EH (cell line): Measurements from ENCODE around the gene PLEK.
"Not testable (repeated sequence)": the region's sequence is repeated elsewhere in the genome, so short reads cannot be mapped to it uniquely, and the experiment has no call there.

Source experiments
- DNase-seq: peaks from one replicate; pipeline ENCODE4 v3.0.0-alpha.2; 2015; ENCODE audit warnings: low read depth

The PLEK gene

DNA sequence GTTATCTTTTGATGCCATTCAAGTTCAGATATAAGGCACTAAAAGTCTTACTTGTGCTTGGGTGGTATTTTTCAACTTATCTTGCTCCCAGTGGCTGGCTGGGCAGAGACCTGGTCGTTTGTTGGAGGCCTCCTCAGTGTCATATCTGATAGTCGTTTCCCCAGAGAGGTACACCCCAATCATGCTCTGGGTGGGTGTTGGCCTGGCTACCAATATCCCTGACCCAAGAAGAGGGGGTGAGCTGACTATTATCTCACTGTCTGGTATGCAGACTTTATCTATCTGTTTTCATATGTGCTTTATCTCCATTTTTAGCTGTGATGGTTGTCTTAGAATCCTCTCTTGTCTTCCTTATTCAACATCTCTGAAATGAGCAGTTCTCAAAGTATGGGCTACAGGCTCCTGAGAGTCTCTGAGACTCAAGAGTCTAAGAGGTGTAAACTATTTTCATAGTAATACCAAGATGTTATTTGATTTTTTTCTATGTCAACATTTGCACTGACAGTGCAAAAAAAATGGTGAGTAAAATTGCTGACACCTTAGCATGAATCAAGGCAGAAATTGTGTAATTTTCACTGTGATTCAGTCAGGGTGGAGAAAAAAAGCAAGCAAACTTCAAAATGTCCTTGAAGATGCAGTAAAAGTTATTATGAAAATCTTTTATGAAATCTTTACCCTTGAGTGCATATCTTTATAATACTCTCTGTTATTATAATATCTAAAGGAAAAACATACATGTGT is 12.3 kb upstream of the PLEK start:
- peak; percentile 15 for DNase-seq

DNA sequence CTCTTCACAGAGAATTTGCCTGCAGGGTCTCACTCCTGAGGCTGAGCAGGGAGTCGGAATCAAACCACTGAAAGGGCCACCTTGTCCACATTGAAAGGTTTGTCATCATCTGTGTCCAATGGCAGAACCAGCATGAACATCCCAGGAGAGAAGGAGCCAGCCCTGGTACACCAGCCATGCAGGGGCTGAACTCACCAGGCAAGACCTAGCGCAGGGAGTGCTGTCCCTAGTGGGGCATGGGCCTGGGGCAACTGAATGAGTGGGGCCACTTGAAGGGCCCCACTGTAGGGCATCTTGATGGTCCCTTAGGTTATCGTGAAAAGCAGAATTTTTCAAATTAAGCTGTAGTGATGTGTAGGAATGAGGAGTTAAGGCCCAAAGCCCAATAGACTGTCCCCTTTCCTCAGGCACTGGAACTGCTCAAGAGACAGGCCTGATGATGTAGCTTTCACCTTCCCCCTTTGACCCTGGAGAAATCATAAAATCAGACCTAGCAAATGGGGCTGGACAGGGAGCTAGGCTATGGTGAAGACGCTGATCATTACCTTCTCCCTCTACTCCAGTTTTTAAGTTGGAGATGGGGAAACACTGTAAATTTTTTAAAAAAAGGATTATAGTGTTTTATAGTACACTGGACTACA is 8.4 kb upstream of the PLEK start:
- DNase-seq = no peak

DNA sequence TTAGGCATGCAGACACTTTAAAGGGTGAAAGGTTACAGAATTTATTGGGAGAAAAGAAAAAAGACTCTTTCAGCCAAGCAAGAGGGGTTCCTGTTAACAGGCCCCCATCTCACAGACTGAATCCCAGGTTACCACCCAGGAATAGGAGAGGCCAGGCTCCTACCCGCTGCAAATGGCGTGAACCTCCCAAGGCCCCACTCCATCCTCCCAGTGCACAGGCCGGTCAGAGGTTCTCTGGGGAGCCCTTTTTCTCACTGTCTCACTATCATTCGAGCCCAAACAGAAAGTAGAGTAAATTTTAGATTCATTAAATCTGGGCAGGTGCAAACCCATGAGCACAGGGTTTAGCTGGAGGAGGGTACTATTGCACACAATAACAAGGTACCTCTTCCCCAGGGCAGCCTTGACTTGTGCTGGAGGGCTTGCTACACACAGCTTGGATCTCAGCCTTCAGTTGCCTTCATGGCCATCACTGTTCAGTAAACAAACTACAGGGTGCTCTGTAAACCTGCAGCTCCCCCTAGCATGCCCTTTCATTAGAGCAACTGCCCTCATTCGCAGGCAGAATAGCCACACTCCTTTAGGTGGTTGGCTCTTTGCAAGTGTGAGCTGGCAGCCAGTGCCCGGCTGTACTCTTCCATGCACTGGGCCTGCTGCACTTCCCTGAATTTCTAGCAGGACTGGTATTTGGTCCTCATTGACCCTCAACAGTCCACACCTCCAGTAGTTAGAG is 7.3 kb upstream of the PLEK start:
- DNase-seq = peak; percentile 74

DNA sequence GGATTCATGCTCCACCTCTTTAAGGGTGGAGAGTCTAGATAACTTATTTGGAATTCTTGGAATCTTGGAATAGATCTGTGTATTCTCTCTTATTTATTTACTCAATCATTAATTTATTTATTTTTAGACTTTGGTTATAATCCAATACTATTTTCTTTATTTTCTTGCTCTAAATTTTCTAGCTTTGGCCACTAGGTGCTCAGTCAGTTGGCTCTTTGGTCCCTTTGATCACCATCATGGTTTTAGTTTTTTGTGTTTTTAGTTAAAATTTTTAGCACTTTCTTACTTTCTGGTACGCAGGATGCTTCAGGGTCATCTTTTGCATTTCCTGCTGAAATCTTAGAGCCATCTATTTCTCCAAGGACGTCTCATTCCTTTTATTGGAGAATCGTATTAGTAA is 5.2 kb upstream of the PLEK start:
- DNase-seq = no peak

DNA sequence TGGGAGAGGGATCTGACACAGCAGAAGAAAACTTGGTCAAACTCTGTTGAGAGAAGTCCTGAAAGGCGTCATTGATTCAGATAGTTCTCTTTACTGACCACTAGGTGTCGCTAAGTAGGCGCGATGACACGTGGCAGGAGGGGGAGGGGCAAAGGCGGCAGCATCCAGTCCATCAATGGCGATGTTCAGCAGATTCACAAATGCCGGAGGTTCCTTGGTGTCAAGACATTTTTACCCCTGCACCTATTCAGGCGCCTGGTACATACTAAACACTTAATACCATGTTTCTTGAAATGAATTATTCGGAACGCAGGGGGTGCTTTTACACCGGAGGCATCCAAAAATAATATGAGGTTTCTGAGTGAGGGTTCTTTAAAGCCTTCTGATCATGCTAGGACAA is 3.0 kb upstream of the PLEK start:
- peak; percentile 58 for DNase-seq

DNA sequence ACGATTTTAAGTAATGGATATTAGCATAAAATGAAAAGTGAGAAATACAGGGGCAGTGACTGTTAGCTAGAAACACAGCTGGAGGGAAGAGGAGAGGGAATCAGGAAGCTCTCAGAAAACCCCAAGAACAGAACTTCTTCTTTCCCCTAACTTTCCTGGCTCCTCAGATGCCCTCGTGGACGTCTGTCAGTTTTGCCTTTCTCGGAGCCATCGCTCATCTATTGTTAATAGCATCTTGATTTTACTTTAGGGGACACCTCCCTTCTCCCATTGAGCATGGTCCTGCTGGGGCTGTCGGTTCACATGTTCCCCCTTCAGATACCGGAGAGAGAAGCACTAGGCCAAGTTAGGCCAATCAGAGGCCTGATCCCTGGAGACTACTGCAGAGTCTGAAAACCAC is 2.3 kb upstream of the PLEK start:
- no peak for DNase-seq

DNA sequence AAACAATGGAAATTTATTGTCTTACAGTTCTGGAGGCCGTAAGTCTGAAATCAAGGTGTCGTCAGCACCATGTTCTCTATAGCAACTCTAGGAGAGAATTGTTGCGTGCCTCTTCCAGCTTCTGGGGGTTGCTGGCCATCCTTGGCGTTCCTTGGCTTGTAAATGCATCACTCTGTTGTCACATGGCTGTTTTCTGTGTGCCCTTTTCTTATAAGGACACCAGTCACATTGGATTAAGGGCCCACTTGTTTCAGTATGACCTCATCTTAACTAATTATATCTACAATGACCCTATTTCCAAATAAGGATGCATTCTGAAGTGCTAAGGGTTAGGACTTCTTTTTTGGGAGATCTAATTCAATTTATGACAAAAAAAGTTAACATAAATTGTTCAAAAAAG is 1.4 kb upstream of the PLEK start:
- DNase-seq = no peak

DNA sequence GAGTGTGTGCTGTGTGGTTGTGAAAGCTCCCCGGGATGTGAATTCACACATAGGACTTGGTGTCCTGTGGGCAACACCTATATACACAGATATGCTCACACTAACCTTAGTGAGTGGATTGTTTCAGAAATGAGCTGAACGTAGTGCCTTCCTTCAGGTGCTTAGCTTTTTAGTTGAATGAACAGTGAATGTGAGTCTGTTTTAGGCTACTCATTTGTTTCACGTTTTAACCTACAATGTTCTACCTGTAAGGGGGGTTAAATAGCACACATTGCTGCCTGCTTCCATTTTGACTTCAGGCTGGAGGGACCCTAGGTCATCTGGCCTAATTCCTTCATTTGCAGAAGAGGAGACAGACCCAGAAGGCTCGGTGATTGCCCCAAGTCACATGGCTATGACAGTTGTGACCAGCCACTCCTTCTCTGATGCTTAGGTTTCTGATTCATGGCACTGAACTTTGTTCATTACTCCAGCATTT is 1.0 kb downstream of the PLEK start:
- no peak for DNase-seq

DNA sequence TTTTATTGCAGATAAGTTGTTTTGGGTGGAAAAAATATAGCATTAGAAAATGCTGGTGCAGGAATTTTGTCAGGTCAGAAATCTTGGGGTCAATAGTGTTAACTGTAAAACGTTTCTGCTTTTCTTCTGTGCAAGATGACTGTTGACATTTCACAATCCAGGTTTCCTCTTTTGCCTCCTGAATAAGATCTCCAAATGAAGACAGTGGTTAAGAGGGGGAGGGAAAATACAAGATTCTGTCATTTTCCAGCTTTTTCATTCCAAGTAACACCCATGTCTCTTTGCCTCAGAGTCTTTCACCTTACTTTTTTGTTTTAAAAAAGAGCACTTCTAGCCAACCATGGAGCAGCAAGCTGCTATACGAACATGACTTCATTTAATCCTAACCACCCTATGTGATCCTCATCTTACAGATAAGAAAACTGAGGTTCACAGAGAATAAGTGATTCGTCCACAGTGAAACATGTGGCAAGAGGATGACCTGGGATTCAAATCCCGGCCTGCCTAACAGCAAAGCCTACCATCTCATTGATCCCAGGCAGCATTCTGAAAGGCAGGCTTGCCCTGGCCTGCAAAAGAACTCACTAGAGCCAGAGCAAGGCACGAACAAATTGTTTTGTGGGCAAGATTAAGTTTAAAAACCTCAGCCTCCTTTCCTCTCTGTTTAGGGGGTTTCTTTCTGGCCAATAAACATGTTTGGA is 3.0 kb downstream of the PLEK start:
- no peak for DNase-seq

DNA sequence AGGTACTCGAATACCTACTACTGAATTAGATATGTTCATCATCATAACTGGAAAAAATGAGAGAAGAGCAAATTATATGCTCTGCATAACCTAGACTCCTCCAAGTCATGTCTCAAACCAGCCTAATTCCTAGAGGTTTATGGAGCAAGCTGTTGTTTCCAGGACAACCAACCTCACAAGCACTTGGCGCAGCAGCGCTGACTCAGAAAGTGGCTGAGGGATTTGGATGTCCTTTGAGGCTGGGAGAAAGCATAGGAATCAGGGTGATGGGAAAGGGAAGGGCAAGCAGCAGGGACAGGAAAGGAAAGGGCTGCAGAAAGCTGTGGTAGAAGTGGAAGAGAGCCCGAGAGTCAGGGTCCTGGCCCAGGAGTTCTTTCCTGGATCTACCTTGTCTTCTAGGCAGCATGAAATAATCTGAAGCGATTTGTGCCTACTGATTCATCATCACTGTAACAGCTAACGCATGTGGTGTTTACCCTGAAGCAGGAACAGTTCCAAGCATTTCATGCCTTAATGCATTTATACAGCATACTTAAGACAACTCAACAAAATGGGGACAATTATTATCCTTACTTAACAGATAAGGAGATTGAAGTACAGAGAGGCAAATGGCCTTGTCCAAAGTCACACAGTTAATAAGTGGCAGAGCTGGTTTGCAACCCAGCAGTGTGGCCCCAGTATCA is 3.7 kb downstream of the PLEK start:
- peak; percentile 84 for DNase-seq

DNA sequence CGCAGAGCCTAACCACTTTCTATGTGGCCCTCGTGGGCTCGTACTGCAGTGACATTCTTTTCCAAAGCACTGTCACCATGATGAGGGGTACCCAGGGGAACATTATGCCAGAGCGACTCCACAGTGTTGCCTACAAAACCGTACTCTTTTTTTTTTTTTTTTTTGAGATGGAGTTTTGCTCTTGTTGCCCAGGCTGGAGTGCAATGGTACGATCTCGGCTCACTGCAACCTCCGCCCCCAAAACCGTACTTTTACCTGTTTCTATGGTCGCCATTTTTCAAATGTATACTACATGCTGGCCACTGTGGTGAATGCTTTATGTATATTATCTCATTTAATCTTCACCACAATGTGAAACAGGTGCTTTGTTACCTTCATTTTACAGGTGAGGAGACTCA is 4.3 kb downstream of the PLEK start:
- DNase-seq = no peak

DNA sequence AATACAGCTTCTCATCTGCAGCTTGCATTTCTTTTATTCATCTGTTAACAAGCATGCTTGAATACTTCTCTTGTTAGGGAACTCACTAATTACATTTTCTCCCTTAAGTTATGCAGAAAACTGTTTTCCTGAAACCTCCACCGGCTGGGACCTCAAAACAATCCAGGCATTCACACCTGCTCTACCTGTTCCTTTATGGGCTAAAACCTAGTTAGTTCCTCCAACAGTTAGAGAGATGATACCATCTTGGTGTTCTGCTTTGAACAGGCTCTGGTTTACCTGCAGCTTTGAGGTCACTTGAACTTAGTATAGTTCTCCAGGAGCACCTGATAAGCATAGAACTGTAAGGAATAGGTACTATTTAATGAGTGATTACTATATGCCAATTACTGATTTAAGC is 6.1 kb downstream of the PLEK start:
- no peak for DNase-seq

DNA sequence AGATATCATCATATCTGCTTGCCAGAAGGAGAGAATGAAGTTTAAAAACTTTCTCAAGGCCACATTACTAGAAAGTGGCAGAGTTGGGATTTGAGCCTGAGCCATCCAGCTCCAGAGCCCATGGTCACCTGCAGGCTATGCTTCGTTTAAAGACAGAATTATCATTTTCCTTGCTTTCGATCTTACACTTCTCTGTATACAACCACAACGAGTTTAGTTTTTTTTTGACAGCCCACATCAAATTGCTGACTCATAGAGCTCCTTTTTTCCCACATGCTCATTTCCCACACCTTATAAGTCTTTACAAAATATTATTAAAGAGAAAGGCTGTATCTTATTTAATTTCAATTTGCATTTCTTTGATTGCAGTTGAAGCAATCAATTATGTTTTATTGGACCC is 6.5 kb downstream of the PLEK start:
- no peak for DNase-seq

DNA sequence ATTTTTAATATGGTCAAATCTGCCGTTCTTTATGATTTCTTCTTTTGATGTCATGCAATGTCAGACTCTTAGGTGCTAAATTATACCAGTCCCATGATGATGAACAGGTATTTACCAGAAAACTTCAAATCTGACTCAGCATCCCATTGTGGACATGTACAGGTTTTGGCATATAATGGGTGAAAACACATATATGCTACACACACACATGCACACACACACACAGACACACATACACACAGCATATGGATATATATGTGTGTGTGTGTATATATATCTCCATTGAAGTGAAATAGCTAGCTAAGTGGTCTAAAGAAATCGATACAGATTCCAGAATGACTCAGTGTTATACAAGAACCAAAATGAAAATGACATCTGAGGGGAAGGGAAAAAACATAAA is 7.4 kb downstream of the PLEK start:
- no peak for DNase-seq

DNA sequence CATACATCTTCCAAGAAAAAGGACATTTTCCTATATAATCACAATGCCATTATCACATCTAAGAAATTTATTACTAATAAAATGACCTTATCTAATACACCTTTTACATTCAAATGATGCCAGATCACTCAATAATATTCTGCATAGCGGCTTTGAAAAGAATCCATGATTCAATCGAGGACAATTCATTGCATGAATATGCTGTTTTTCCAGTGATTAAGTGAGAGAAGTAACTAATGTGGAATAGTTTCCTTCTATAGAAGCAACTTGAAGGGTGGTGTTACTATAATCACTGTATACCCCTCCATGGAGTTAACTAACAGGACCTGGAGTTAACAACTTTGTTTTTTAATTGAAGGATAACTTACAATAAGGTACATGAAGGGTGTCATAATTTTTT is 9.1 kb downstream of the PLEK start:
- no peak for DNase-seq

DNA sequence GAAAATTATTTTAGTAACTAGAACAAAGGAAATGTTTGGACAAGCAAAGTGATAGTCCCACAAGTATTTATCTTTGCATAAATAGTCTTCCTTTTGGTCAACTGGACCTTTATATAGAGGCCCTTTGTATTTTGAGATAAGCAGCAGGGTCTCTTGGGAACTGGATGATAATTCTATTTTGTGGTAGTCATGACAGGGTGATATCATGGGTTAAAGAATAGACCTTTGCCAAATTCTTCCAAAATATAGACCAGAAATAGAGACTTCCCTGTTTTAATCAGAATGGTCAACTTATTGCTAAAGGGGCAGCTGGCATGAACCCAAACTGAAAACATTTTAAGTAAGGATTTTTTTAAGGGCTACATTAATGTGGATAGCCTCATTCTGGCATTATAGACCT is 10.5 kb downstream of the PLEK start:
- DNase-seq = no peak

DNA sequence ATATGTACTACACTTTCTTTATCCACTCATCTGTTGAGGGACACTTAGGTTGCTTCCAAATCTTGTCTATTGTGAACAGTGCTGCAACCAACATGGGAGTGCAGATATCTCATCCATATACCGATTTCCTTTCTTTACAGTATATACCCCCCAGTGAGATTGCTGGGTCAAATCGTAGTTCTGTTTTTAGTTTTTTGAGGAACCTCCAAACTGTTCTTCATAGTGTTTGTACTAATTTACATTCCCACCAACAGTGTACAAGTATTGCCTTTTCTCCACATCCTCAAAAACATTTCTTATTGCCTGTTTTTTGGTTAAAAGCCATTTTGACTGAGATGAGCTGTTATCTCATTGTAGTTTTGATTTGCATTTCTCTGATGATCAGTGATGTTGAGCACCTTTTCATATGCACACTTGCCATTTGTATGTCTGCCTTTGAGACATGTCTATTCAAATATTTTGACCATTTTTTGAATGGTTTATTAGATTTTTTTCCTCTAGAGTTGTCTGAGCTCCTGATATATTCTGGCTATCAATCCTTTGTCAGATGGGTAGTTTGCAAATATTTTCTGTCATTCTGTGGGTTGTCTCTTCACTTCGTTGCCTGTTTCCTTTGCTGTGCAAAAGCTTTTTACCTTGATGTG is 12.2 kb downstream of the PLEK start:
- no peak for DNase-seq

DNA sequence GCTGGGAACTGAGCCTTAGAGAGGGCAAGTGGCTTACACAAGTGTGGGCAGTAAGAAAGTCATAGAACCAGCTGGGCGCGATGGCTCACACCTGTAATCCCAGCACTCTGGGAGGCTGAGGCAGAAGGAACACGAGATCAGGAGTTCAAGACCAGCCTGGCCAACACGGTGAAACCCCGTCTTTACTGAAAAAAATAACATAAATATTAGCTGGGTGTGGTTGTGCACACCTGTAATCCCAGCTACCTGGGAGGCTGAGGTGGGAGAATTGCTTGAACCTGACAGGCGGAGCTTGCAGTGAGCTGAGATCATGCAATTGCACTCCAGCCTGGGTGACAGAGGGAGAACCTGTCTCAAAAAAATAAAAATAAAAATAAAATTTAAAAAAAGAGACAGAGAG is 13.7 kb downstream of the PLEK start:
- not testable (repeated sequence) for DNase-seq

DNA sequence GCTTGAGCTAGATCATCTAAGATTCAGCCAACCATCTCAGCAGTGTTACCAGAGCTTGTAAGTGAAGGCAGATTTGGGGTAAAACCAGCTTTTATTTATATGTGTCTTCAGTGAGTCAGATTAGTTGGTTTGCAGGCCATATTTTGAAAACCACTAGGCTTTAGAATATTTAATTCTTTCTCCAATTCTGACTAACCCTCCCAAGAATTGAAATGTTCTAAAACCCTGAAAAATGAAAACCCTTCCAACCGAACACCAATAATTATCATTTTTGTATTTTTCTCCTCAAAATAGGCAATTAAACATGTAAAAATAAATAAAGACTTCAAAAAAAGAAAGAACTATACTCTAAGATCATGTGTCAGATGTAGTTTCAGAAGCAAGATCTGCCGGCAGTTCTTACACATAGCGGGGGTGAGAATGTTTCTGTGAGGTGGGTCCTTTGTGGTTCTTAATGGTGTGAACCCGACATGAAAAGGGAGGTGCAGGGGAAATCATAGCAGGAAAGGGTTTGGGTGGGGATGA is 14.2 kb downstream of the PLEK start:
- no peak for DNase-seq

DNA sequence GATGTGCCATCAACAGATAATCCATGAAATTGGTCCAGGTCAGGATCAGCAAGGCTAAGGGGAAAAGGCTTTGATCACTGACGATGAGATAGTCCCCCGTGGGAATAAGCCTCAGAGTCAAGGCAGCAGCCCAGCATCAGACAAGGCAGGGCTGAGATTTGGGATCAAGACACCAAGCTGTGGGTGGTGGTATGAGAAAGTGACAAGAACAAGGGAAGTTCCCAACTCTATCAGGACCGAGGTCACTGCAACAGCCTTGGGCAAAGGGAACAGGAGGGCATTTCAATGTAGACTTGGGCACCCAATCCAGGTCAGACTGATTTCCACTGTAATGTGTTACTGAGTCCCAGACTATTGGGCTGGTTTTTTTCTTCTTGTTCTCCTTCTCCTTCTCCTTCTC is 18.7 kb downstream of the PLEK start:
- DNase-seq = no peak

DNA sequence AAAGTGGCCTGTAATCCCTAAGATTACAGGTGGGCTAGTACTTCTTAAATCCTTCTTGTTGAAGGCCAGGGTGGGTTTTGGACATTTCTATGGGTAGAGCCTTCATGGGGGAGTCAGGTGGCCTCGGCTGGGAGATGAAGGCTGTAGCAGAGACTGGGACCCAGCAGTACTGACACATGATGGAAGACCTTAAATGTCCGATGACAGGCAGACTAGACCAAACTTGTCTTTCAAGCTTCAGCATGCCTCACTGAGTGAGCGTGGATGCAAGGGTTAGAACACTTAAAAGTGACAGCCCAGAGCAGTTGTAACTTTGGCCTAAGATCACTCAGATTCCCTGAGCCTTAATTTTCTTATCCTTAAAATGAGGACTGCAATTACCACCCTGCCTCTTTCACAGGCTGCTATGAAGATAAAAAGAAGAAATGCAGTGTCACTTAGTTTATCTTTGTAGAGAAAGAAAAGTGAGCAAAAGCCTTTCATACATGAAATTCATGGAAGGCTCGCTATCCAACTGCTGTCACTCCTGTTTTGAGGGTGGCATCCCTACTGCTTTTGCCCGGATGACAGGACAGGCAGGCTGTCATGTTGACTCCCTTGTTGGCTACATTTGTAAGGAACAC is 19.5 kb downstream of the PLEK start:
- DNase-seq = no peak
